HG02943 (cell line): ENCODE results near the gene SRPRB.

Source experiments
- ATAC-seq: cut with Tn5 transposase; IDR thresholded peaks from one replicate; pipeline ENCODE4 v1.9.1; 2021; ENCODE audit warnings: mild to moderate bottlenecking, low read depth, moderate library complexity; ENCODE audit not compliant: unreplicated experiment

Gene SRPRB

DNA sequence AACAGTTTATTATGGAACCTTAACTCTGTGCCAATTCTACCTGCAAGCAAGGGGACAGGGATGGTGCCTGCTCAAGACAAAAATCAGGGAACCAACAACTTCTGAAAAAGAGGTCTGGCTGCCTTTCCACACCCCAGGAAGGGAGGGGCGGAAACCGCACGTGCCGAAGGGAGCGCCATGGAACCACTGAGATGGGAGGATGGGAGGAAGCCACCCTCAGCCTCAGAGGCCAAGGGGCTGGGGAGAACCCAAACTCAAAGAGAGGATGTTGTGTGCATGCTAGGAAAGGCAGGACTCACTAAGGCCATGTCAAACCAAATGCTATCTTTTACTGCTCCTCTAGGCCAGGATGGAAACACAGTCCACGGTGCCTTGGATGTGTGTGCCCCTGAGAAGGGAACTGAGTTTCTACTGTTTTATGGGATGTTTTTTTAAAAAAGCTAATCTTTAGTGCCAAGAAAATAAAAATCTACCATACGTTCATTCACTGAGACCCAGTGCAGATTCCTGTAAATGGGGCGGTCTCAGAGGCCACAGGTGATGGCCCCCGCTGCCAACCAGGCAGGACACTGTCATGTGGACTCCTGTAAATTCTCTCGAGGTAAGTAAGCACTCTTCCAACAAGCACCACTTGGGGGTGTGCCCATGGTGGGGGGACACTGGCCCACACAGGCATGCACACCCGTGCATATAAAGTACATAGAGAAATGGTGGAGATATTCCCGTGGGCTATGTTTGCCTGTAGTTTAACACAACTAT lies 20.5 kb downstream of the SRPRB start:
- no peak for ATAC-seq

DNA sequence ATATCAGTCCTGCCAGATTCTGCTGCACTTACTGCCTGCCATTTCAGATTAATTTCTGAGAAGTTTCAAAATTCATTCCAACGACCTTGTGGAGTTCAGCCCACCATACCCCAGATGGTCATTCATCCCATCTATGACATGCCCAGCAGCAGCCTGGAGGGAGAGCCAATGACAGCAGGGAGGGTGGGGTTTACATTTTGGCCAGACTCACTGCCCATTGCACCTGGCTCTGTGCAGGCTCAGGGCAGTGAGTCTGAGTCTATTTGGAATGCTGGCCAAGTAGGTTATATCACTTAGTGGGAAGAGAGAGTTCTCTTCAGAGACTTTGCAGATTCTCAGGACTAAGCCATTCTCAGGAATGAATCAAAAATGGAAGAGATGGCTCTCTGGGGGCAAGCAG lies 21.5 kb downstream of the SRPRB start:
- no peak for ATAC-seq

DNA sequence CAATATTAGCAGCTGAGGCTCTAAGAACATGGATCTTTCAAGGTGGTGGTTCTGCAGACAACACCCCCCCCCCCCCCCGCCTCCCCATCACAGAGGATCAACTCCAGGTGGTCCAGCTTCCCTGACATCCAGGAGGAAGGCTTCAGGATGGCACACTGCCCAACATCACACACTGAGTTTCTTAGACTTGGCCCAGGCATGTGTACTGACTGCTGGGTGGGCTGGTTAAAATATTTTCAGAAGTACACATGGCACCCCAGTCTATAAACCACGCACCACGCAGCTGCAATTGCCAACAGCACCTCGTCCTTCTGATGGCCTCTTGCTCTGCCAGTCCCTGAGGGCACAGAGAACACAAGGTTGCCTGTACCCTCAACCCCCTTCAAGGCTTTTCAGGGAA lies 22.1 kb downstream of the SRPRB start:
- no peak for ATAC-seq

DNA sequence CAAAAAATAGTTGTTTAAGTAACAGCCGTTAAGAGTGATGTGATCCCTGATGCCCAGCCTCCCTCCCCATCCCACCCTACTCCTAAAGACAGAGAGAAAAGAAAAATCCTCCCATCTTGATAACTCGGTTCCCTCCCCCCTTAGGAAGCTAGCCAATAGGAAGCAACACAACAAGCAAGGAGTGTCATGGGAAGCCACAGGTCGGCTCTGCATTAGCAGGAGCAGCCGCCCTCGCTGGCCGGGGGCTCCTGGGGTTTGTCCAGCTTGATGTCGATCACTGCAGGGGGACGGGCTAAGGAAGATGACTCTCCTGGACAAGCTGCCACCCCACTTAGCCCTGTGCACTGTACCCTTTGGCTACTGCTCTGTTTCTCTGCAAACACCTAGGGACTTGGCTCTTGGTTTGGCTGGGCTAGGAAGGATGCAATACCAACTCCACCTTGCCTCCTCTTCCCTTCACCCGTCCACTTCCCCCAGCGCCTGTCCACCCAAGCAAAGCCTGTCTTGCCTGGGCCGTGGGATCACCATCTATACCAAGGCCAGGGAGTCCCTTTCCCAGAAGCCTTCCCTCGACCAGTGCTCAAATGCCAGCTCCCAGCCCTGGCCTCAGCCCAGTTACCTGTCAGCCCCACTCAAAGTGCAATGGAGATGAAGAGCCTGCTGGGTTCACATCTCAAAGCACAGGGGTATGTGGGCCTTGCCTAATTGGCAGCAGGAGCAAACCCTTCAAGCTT lies 23.1 kb downstream of the SRPRB start:
- no peak for ATAC-seq

DNA sequence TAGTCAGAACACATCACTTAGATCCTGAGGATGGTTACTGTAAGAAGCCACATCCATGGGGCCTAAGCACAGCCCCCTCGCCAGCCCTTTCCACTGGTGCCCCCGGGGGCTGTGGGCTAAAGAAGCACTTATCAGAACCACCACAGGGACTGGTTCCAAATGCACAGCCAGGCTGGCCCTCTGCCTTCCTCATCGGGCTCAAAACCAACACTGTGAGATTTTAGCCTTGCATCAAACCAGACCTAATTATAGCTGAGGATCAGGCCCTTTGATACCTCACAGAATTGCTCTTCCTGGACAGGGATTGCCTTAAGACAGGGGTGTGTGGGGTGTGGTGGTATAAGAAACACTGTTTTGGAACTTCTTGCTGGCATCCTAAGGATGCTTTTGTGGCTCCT lies 23.7 kb downstream of the SRPRB start:
- no peak for ATAC-seq

DNA sequence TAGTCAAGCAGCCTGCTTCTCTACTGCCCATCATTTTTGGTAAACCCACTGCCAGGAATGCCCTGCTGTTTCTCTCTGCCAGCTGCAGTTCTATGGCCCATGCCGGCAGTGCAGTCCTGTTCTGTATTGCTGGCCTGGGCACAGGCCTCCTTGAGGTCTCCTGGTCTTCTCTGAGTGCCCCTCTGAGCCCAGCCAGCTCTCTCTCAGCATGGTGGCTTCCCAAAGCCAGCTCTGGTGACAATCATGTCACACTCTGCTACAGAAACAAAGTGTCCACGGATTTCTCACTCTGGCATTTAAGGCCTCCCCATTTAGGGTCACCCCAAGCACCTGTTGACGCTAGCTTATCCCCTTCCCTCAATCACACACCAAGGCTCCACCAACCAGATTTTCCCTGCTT lies 24.5 kb downstream of the SRPRB start:
- ATAC-seq: no peak

DNA sequence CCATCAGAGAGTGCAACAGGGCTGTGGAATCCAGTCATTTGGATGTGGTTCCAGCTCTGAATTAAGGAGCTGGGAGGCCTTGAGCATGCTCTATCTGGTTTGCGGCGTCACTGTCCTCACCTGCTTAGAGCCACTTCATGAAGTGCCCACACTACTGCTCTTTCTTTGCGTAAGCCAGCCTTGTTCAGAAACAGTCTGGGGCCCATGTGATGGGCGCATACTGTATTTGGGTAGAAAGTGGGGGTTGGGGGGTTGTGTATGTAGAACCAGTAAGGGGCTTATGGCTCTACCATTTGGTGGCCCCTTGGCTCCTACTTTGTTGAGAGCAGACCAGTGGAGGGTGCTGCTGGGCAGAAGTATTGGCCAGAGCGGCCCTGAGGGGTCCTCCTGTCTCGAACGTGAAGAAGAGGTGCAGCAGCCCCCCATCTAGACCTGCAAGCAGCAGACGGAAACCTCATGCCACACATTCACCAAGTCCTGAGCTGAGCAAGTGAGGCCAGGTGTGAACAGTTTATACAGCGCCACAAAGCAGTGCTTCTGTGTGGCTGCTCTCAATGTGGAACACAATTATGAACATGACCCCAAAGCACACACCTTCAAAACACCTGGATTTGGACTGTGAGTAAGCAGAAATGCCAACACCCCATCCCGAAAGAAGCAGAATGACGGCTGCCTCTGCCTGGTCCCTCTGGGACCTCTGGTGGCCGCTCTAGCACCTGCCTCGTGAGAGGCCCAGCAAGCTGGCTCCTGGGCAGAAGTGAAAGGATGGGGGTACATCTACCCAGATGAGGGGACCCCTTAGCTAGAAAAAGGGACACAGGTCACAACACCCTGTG lies 26.6 kb downstream of the SRPRB start:
- no peak for ATAC-seq

DNA sequence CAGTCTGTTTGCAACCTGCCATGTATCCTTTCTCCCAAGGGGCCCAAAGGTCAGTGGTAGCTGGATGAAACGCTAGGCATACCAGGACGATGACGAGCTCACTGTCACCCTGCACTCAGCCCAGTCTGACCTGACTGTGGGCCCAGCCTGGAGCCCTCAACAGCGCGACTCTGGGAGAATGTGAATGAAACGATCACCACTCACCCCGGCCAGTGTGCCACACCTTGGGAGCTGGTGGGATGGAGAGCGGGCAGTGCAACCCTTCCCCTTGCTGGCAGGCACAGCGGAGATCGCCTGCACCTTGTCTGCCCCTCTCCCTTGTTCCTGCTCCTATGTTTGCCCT lies 27.2 kb downstream of the SRPRB start:
- ATAC-seq: no peak

DNA sequence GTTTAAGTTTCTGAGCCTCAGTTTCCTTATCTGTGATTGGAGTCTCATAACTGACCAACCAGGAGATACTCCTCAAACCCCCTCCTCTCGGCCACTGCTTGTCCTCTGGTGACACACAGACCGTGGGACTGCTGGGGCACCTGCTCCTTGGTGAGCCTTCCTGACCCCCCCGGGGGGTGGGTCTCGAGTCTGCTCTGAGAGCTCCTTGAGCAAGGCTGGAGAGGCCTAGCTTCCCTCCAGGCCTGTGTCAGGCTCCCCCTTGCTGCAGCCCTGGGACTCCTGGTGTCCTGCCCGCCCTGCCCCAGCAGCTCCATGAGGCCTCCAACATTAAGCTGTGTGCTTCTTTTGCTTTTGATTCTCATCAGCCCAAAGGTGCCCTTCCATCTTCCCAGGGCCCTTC lies 27.7 kb downstream of the SRPRB start:
- ATAC-seq: no peak

DNA sequence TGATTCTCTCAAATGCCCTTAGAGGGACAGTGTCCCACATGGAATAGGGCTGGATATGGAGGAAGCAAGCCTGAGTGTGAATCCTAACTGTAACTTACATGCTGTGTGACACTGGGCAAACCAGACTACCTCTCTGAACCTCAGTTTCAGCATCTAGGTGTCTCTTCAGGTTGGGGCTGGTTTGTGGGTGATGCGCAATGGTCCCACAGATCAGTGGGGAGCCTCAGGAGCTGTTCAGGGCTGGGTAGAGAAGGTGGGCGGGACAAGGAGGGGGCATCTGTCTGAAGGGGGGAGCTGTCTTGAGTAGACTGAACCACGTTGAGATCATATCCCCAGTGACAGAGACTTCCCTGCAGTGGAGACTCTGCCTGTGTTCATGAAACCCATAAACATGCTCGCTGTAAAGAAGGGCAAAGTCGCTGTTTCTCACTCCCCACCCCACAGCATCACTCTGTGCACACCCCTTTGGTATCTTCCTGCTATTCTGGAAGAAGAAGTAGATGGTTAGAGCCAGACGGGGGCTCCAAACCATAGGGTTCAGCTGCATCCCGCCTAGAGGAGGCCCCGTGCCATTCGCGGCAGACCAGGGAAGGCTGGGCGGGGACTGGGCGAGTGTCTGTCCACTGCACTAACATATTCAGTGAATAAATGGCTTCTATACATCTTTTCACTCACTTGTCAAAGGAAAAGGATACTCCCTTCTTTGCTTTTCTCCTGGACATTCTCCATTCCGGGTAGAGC lies 28.4 kb downstream of the SRPRB start:
- ATAC-seq: no peak

DNA sequence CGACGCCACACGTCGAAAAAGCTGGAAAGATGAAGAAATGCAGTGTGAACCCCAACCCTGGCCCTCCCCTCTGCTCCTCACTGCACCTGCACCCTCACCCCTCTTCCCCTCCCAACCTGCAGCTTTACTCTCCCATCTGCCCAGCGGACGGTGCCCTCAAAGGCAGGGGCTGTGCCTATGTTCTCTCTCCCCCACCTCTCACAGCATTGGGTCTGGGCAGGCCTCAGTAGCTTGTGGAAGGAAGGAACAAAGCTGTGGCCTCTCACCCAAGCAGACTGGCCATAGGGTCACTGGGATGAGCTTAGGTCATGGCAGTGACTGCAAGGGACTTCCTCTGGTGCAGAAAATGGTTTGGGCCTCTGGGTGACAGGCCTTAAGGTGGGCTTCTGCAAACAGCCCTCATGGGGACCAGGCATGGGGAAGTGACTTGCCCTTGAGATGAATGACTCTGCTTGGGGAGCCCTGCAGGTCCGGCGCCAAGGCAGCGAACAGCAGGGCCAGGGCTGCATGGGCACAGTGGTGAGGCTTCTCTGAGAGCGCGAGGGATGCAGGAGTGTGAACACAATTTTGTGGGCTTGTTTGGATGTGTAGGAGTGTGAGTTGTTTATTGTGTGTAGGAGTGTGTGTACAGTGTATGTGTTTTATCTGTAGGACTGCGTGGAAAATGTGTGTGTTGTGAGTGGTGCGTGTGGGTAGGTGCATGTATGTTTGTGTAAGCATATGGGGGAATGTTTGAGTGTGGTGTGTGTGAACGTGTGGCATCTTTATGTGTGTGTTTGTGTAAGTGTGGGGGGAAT lies 29.2 kb downstream of the SRPRB start:
- ATAC-seq: no peak

DNA sequence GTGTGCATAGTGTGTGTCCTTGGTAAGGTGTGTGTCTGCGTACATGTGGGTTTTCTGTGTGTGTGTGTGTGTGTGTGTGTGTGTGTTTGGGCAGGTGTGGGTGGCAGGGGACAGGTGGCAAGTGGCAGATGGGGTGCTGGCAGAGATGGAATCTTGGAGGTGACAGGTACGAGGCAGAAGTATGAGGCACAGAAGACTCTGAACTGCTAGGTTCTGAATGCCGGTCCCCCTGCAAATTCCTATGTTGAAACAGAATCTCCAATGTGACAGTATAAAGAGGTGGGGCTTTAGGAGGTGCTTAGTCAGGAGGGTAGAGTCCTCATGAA lies 29.8 kb downstream of the SRPRB start:
- no peak for ATAC-seq

DNA sequence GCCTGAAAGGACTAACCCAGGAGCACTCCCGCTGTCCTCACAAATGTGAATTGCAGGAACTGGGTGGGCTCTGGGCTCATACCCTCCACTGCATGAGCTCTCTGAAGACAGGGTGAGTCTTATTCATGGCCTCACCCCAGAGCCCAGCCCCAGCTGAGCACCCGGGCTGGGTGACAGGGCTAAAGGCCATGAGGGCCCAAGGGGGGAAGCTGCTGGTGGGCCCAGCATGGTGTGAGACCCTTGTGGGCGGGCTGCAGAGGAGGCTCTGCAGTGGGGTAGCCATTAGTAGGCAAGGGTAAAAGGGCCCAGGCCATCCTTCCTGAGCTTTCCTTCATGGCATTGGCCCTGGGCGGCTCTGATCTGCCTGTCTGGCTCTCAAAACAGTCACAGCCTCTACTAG lies 30.3 kb downstream of the SRPRB start:
- ATAC-seq: no peak

DNA sequence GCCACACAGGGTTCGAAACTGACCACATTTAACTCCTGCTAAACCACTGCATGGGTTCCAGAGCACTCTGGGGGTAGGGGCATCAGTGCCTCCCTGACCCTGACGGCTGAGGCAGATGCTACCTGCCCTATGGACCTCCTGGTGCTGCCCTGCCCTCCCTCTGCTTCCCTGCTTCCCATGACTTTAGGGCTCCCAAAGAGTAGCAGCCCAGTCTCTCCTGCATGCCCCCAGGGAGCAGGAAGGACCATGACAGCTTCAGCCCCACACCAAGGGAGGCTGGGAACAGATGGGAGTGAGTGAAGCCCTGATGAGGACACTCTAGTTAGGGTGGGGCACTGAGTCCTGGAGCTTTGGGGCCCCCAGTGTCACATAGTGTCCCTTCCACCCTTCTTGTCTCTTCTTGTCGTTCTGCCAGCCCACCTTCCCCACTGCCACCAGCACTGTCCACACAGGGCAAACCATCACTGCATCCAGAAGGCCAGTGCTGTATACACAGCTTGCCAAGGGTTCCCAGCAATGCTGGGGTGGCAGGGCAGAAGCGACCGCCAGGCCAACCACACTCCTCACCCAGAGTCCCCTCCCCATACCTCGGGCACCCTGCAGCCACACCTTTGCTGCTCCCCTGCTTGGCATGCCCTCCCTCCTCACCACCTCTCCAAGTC lies 31.0 kb downstream of the SRPRB start:
- no peak for ATAC-seq

DNA sequence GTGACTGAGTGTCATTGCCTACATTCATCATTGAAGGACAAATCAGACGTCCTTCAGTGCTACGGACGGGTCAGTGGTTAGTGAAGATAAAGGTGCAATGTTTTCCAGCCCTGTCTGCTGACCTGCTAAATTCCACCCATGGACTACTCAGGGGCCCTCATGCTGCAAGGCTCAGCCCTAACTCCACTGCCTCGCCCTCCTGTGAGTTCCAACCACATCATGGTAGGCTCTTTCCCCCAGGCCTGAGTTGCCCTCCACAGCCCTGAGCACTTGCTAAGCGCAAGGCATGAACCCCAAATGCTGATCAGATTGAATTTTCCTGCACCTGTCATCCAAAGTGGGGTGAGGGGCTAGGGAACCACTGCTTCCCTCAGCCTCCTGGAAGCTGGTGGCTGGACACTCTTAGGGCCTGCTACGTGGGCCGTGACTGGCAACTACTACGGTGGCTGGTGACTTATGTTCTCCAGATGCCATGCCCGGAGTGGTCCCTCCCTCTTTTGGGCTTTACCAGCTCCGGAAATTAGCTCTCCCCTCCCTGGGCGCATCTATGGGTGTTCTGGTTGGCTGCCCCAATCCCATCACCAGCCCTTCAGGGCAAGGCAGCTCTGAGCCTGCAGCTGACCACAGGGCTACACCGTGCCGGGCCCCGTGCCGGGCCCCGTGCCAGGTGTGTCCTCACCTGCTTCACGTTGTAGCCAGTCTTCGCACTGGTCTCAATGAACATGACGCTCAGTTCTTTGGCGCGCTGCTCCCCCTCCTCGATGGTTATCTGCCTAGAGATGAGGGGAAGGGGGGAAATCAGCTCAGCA lies 32.1 kb downstream of the SRPRB start:
- no peak for ATAC-seq

DNA sequence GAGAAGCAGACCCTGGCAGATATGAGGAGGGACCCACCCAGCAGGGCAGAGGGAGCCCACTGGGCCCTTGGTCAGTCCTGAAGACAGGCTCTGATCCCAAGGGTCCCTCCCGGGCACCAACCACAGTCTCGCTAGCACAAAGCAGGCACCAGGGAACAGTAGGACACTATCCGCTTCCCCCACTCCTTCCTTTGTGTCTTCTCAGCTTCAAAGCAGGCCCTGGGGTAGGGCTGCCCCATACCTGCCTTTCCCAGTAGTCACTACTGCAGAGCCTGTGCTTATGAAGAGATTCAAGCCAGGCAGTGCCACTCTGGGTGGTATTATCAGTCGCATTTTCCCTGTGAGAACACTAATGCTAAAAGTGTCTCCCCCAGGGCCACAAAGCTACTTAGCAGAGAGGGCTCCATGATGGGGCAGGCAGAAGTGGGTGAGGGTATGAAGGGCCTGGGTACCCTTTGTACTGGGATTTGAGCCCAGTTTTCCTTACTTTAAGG lies 32.7 kb downstream of the SRPRB start:
- no peak for ATAC-seq

DNA sequence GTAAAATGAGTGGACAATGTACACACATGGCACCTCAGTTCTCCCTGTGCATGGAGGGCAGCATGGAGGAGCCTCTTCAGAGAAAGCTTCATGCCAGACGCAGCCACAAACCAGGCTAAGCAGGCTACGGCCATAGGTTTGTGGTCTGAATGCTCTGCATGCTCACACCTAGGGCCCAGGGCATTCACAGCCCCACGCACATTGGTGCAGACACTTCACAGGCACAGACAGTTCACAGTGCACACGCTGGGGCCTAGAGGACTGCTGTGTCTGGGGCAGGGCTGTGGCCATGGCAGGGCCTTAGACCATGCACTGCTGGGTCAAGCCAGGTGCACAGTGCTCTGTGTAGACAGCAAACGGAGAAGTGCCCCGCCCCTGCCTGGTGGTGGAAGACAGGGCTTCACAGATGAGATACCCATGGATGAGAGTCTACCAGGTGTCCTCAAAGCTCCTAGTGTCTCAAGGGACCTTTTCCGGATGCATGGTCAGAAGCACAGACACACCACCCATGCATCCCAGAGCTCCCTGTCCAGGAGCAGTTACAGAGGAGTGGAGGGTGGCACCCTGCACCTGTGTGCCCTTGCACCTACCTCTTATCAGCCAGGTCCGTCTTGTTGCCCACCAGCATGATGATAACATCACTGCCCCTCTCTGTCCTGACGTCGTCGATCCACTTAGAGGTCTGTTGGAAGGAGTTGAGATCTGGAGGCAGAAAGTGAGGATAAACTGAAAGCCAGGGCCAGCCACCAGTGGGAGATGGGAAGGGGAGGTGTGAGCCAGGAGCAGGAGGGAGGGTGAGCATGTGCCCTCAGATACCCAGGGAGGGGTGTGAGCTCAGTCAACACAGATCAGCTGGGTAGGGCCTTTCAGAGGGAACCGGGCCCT lies 33.5 kb downstream of the SRPRB start:
- no peak for ATAC-seq
